Epithelial cell of proximal tubule (primary cell): ENCODE measurements around the gene ITM2C. TPM values are rescaled to one million over a fixed set of nuclear protein-coding genes. Genes with fewer than 3 reads are reported as not detected.

ENCODE experiments used
- DNase-seq: peaks from one replicate; pipeline ENCODE4 v3.0.0-alpha.2; 2011; ENCODE audit warnings: low read depth
- H3K4me3 ChIP-seq: 2 replicates; pipeline ENCODE4 v1.5.1; 2011; ENCODE audit warnings: low read depth, mild to moderate bottlenecking, low read length
- total RNA-seq: library from RNA; depleted of rRNA; stranded (reverse); fragments of >200 nt; gene quantifications from 2 replicates; pipeline ENCODE4 v1.2.3, GENCODE V29; 2015
- TF ChIP-seq, protein P1 (sequence below): conservative IDR thresholded peaks from 2 replicates; pipeline ENCODE4 v1.5.1; 2012; ENCODE audit warnings: low read depth, mild to moderate bottlenecking, low read length

Gene ITM2C, protein sequence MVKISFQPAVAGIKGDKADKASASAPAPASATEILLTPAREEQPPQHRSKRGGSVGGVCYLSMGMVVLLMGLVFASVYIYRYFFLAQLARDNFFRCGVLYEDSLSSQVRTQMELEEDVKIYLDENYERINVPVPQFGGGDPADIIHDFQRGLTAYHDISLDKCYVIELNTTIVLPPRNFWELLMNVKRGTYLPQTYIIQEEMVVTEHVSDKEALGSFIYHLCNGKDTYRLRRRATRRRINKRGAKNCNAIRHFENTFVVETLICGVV
- total RNA-seq: 120 and 169 TPM in 2 replicates

DNA sequence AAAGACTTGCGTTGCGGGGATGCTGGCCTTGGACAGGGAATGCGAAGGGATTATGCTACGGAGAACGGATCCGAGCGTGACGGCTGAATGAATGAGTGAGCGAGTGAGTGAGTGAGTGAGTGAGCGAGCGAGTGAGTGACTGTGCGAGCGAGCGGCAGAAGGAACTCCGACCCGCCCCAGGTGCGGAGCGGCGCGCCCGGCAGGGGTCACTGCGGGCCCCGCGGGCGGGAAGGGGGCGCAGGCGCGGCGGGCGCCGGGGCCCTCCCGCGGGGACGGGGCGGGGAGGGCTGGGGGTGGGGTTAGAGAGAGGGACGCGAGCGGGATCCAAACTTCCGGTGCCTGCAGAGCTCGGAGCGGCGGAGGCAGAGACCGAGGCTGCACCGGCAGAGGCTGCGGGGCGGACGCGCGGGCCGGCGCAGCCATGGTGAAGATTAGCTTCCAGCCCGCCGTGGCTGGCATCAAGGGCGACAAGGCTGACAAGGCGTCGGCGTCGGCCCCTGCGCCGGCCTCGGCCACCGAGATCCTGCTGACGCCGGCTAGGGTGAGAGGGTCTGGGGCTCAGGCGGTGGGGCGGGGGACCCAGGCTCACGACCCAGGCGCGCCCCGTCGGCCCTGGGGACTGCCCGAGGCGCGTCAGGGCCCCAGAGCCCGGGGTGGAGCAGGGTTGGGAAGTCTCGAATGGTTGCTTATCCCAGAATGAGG lies at the start of gene ITM2C:
Gene ITM2C (plus strand): TSS at position 338 of the 702 bp plus-strand sequence. CDS start 84 bp downstream, at position 422.
- DNase-seq: peak; percentile 15
- H3K4me3 ChIP-seq: peak within 1 kb of the TSS; percentile 79
- TF ChIP-seq, protein P1, sequence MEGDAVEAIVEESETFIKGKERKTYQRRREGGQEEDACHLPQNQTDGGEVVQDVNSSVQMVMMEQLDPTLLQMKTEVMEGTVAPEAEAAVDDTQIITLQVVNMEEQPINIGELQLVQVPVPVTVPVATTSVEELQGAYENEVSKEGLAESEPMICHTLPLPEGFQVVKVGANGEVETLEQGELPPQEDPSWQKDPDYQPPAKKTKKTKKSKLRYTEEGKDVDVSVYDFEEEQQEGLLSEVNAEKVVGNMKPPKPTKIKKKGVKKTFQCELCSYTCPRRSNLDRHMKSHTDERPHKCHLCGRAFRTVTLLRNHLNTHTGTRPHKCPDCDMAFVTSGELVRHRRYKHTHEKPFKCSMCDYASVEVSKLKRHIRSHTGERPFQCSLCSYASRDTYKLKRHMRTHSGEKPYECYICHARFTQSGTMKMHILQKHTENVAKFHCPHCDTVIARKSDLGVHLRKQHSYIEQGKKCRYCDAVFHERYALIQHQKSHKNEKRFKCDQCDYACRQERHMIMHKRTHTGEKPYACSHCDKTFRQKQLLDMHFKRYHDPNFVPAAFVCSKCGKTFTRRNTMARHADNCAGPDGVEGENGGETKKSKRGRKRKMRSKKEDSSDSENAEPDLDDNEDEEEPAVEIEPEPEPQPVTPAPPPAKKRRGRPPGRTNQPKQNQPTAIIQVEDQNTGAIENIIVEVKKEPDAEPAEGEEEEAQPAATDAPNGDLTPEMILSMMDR: peak; percentile 32

DNA sequence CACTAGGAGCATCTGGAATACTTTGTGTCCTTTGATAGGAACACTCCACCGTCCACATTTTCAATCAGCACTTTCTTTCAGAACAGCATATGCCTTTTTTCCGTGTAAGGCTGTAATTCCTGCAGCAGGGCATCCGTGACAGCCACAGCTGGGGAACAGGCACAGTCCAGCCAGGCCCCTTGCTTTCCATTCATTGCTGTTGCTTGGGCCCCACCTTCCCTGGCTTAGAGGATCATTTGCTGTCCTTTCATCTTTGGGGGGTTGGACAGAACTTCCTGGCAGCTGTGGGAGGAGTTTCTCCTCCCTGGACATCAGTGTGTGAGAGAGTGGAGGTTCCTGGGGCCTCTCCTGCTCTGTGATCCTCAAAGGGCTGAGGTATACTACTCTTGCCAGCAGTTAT lies 49.7 kb upstream of the ITM2C start:
- TF ChIP-seq, protein P1: no peak
- no peak overlapping the region for H3K4me3 ChIP-seq
- no peak for DNase-seq

DNA sequence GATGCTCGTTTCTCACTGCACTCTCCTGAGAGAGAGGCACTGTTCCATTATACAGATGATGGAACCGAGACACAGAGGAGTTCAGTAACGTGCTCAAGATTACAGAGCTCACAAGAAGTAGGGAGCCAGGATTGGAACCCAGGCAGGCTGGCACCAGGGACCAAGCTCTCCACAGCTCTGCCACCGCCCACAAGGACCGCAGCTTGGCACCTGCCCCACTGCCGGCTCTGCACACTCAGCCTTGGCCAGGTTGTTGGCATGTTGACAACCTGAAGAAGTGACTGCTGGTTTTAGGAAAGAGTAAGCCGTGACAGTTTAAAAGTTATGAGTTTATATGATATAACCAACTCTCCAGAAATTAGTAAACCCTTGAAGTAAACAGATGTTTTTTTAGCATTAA lies 48.0 kb upstream of the ITM2C start:
- no peak overlapping the region for H3K4me3 ChIP-seq
- TF ChIP-seq, protein P1: no peak
- DNase-seq: no peak

DNA sequence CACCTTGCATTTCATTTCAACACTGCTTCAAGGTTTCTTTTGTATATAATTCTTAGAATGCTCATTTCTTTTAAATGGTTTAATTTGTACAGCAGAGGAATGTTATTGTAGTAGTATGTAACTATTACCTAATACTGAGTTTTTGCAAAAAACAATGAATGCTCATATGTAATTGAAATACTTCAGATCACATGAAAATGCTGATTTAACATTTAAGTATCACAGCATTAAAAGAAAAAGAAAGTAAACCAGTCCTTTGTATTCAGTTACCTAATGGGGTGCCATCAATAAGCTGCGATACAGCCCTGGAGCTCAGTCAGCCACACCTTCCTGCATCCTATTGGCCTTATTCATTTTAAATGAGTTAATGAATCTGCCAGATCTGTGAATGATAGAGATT lies 45.3 kb upstream of the ITM2C start:
- TF ChIP-seq, protein P1: no peak
- no peak for DNase-seq
- H3K4me3 ChIP-seq: no peak overlapping the region

DNA sequence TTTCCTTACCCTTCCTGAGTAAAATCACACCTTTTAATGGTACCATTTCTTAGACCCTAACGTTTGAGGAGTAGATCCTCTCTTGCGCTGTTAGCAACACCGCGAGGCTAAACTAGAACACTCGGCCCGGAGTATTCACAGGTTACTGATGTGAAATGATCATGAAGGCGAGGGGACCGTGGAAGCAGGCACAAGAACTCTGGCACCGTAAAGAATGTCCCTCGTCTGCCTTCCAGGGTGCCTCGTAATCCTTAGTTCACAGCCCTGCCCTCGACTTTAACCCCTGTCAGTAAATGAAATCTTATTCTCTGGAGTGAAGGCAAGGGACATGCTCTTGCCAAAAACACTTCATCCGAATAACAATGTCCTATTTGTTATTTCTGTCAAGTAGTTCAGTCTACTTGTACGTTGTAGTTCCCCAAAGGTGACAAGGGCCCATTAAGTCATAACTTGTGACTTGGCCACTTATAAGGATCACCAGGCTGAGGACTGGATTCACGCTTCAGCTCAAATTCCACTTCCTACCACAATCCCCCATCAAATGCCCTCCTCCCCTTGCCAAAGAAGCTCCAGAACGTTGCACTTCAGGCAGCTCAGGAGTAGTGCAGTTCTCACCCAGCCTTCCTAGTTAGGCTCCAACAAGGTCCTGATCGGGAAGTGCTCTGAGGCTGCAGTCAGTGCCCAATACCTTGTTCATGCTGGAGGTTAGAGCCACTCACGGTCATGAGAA lies 43.3 kb upstream of the ITM2C start:
- H3K4me3 ChIP-seq: no peak overlapping the region
- DNase-seq: no peak
- TF ChIP-seq, protein P1: no peak

DNA sequence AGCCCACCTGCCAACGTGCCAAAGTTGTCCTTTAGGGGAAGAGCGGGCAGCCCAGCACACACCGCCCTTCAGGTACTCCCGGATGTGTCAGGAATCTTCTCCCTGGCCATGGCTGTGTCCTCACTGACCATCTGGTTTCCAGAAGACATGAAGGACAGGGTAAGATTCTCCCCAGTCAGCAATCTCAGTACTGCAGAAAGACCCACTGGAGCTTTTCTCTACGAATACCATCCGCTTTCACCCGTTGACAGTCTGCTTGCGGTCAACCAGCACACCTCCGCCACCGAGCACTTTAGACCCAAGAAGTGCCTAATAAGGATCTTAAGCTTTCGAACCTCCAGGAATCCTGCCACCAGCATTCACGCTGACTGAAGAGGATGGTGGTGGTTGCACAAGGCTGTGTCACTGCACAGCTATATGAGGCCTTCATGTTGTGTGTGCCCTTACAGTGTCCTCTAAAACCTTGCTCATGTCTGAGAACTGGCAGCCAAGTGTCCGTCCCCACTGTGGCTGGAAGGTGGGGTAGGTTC lies 42.7 kb upstream of the ITM2C start:
- TF ChIP-seq, protein P1: no peak
- H3K4me3 ChIP-seq: no peak overlapping the region
- DNase-seq: no peak
